AG20443 (cell line): ENCODE measurements around the gene ZNF775.
"Not testable (repeated sequence)": the region's sequence is repeated elsewhere in the genome, so short reads cannot be mapped to it uniquely, and the experiment has no call there.

ENCODE experiments used
- DNase-seq: peaks from one replicate; pipeline ENCODE4 v3.0.0; 2012; ENCODE audit warnings: low spot score, mixed read lengths

ZNF775 gene

GRCh38 chr7:150382123-150382843 is 3.2 kb downstream of the ZNF775 start:
- no peak for DNase-seq

GRCh38 chr7:150382844-150383225 is 3.7 kb downstream of the ZNF775 start:
- no peak for DNase-seq

GRCh38 chr7:150383710-150384397 is 4.7 kb downstream of the ZNF775 start:
- DNase-seq = no peak

GRCh38 chr7:150384406-150385301 is 5.5 kb downstream of the ZNF775 start:
- DNase-seq = no peak

- no peak for DNase-seq
Observed at GRCh38 chr7:150385302-150385723, 6.2 kb downstream of the ZNF775 start.

- not testable (repeated sequence) for DNase-seq
Observed at GRCh38 chr7:150385884-150386283, 6.8 kb downstream of the ZNF775 start.

- no peak for DNase-seq
Observed at GRCh38 chr7:150388306-150388705, 9.2 kb downstream of the ZNF775 start.

GRCh38 chr7:150388709-150389531 is 9.8 kb downstream of the ZNF775 start:
- peak; percentile 57 for DNase-seq

- no peak for DNase-seq
Observed at GRCh38 chr7:150389532-150389816, 10.3 kb downstream of the ZNF775 start.

GRCh38 chr7:150390205-150390604 is 11.1 kb downstream of the ZNF775 start:
- DNase-seq = no peak

- DNase-seq = no peak
Observed at GRCh38 chr7:150393325-150393724, 14.2 kb downstream of the ZNF775 start.

- no peak for DNase-seq
Observed at GRCh38 chr7:150396426-150396825, 17.3 kb downstream of the ZNF775 start.

GRCh38 chr7:150396851-150397260 is 17.7 kb downstream of the ZNF775 start:
- DNase-seq = no peak

GRCh38 chr7:150397346-150398107 is 18.4 kb downstream of the ZNF775 start:
- DNase-seq = no peak

GRCh38 chr7:150398108-150398964 is 19.2 kb downstream of the ZNF775 start:
- no peak for DNase-seq

GRCh38 chr7:150398965-150399320 is 19.8 kb downstream of the ZNF775 start:
- DNase-seq = no peak

GRCh38 chr7:150399421-150400007 is 20.4 kb downstream of the ZNF775 start:
- no peak for DNase-seq

GRCh38 chr7:150400008-150400787 is 21.1 kb downstream of the ZNF775 start:
- DNase-seq = peak; percentile 42

- DNase-seq = no peak
Observed at GRCh38 chr7:150400788-150401423, 21.8 kb downstream of the ZNF775 start.
